GM10266 (cell line): ENCODE measurements around the gene KIR3DL1.
"Not testable (repeated sequence)": the region's sequence is repeated elsewhere in the genome, so short reads cannot be mapped to it uniquely, and the experiment has no call there.

ENCODE experiments used
- DNase-seq: peaks from one replicate; pipeline ENCODE4 v3.0.0; 2012; ENCODE audit errors: extremely low spot score
- CTCF ChIP-seq: IDR thresholded peaks from 2 replicates; pipeline ENCODE4 v1.5.1; 2012; ENCODE audit warnings: mild to moderate bottlenecking, low read depth; ENCODE audit not compliant: control insufficient read depth, insufficient read depth; ENCODE audit errors: missing control alignments

Gene KIR3DL1

GRCh38 chr19:54792814-54793213 is 23.5 kb upstream of the KIR3DL1 start:
- TF ChIP-seq CTCF: no peak
- peak; percentile 57 for DNase-seq

- DNase-seq: no peak
- no peak for TF ChIP-seq CTCF
These were observed 20.5 kb upstream of the KIR3DL1 start for GRCh38 chr19:54795758-54796157.

- no peak for DNase-seq
- no peak for TF ChIP-seq CTCF
These were observed 12.9 kb upstream of the KIR3DL1 start, which contains the start of gene KIR2DL4 for GRCh38 chr19:54803410-54803809. TSS of gene KIR2DL4 (plus strand) at chr19:54803610. CDS start at chr19:54803652, 42 bp downstream.

GRCh38 chr19:54804101-54804500 is 12.2 kb upstream of the KIR3DL1 start:
- TF ChIP-seq CTCF: no peak

GRCh38 chr19:54804571-54804970 is 11.7 kb upstream of the KIR3DL1 start:
- TF ChIP-seq CTCF: no peak
- no peak for DNase-seq

More at GRCh38 chr19:54804101-54804500, 12.2 kb upstream of the KIR3DL1 start:
- DNase-seq: no peak

- TF ChIP-seq CTCF: no peak
- no peak for DNase-seq
These were observed 10.4 kb upstream of the KIR3DL1 start for GRCh38 chr19:54805665-54806515.

GRCh38 chr19:54806516-54806838 is 9.8 kb upstream of the KIR3DL1 start:
- no peak for TF ChIP-seq CTCF
- DNase-seq: no peak

- not testable (repeated sequence) for DNase-seq
These were observed 1.7 kb upstream of the KIR3DL1 start for GRCh38 chr19:54814571-54814970.
